DMS114 treated with DMSO at 0.1 percent for 48 hours (cell line): ENCODE results near the gene MS4A6A.
"Not testable (repeated sequence)": the region's sequence is repeated elsewhere in the genome, so short reads cannot be mapped to it uniquely, and the experiment has no call there.

ENCODE experiments used
- DNase-seq: peaks from one replicate; lab custom pipeline; 2025; ENCODE audit not compliant: unreplicated experiment; lab: John Stamatoyannopoulos, UW

MS4A6A gene

DNA sequence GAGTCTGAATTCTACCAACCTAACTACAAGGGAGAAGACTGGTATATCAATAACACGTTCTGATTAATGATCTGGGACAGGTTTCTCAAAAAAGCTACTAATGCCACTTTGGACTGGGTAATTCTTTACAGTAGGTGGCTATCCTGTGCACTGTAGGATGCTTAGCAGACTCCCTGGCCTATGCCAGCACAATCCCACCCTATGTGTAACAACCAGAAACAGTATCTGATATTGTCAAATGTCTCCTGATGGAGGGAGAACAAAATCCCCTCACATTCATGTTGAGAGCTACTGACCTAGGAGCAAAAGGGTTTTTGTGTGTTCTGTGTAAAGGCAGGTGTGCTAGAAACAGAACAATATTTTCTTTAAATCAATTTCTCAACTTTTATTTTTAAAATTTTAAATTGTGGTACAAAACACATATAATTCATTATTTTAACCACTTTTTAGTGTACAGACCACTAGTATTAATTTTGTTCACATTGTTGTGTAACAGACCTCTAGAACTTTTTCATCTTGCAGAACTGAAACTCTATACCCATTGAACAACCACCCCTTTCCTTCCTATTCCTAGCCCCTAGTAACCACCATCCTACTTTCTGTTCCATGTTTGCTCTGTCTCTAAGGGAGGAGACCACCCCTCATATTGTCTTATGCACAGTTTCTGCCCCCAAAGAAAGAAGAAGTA lies 2.1 kb upstream of the MS4A6A start:
- no peak for DNase-seq

GRCh38 chr11:60183591-60184205 lies 815 bp upstream of the MS4A6A start:
- DNase-seq: no peak

GRCh38 chr11:60175860-60176275 lies 7.0 kb downstream of the MS4A6A start:
- no peak for DNase-seq

- no peak for DNase-seq
Measured at GRCh38 chr11:60172011-60172410, 10.9 kb downstream of the MS4A6A start.

DNA sequence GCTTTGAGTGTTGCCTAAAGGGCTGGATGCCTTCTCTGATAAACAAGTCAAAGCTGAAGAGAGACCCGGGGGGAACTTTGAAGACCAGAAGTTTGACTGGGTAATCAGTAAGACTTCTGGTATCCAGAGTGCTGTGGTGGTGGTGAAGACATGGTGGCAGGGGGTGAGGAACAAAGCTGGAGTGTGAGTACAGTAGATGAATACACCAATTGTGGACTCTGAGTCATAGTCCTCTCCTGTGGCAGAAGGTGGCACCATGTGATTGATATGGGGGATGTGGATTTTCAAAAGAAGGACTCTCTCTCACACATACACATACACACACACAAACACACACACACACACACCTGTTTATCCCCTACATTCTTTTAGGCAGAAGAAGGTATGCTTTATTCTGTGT lies 12.3 kb downstream of the MS4A6A start:
- no peak for DNase-seq

GRCh38 chr11:60169264-60169915 lies 13.5 kb downstream of the MS4A6A start:
- no peak for DNase-seq

GRCh38 chr11:60168306-60168705 lies 14.6 kb downstream of the MS4A6A start:
- no peak for DNase-seq

DNA sequence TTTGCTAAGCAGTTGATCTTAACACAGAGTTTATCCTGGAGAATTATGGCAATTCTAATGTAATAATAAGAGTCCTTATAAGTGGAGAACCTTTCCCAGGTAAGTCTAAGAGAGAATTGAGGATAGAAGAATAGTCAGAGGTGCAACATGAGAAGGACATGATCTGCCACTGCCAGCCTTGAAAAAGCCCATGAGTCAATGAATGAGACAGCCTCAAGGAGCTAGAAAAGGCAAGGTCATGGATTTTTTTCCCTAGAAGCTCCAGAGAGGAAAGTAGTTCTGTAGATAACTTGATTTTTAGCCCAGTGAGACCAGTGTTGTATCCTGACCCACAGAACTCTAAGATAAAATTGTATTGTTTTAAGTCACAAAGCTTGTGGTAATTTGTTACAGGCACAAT lies 16.9 kb downstream of the MS4A6A start:
- no peak for DNase-seq

DNA sequence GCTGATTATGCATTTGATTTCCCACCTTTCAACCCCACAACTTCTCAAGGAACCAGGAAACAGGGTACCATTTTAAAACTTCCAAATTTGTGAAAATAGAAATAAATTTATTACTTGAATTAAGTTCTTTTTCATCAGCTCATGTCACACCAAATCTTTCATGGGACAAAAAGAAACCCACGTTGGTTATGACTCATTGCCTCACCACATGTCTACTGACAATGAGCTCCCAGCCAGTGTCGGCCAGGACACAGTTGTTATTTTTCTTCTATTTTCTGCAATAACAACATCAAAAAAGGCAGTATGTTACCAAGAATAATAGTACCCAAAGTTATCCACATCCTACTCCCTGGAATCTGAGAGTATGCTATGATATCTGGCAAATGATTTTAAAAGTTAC lies 17.3 kb downstream of the MS4A6A start:
- DNase-seq: no peak

GRCh38 chr11:60164550-60165075 lies 18.3 kb downstream of the MS4A6A start:
- no peak for DNase-seq

DNA sequence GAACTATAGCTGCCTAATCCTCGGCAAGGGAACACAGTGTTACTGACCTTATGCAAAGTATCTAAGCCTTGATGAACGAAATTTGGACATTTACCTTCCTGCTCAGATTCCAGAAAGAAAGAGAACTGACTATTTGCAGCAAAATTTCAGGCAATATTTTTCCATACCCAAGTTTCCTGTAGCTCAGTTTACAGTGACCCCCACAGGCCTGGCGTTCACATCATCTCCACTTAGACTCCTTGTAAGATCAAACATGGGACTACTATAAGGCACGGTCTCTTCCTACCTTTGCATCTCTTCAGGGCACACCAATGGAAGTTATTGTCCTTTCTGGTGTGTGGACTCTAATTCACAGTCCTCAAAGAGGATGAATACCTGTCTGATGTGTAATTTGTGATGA lies 21.1 kb downstream of the MS4A6A start:
- no peak for DNase-seq

DNA sequence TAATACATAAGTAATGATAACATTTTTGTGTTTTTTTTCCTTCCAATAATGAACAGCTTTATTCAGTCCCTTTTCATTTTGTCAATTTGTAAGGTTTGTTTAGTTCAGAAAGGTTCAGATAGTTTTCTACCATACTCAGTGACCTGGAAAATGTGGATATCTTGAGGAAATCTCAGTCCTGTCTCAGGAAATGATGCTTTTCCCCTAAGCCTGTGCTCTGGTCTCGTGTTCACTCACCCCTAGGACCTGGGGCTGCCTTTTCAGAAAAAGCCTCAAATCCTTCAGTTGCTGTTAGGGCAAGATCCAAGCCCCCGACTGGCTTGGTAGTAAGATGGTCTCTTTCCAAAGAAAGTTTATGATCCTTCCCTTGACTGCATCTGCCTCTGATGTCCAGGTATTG lies 21.8 kb downstream of the MS4A6A start:
- no peak for DNase-seq

GRCh38 chr11:60159868-60160267 lies 23.0 kb downstream of the MS4A6A start:
- no peak for DNase-seq

DNA sequence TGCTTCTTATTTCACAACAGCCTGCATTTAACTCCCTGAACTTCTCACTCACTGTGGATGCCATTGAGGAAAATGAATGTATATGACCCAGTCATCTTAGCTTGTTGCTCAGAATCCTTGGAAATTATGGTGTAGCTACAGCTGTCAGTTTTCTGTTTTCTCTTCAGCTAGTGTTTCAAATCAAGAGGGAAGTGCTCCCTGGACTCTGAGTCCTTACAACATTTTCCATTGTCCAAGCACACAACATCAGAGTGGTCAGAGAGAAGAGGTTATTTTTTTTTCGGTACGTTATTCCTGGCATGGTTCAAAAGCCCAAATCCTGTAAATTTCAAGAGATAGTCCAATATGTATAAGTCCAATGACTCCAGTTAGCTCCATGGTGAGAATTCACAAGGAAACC lies 23.6 kb downstream of the MS4A6A start:
- DNase-seq: no peak

DNA sequence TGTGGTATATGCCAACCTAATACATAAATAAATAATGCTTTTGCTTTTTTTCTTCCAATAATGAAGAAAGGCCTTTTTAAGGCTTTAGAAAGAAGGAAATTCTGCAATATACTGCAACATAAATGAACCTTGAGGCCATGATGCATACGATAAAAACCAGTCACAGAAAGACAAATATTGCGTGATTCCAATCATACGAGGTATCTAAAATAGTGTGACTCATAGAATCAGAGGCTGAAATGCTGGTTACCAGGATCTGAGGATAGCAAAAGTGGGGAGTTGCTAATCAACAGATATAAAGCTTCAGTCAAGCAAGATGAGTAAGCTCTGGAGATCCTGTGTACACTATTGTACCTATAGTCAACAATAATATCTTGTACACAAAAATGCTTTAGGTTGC lies 24.2 kb downstream of the MS4A6A start:
- DNase-seq: no peak

- no peak for DNase-seq
Measured at GRCh38 chr11:60155931-60156330, 27.0 kb downstream of the MS4A6A start.

DNA sequence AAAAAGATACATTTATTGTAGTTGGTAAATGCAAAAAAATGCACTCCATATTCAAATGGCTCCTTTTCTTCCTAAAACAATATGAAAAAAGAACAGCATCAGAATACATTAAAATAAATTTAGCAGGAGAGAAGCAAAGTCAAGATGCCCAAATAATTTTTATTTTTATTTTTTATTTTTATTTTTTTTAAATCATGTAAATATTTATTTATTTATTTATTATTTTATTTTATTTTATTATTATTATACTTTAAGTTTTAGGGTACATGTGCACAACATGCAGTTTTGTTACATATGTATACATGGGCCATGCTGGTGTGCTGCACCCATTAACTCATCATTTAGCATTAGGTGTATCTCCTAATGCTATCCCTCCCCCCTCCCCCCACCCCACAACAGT lies 30.2 kb downstream of the MS4A6A start:
- DNase-seq: not testable (repeated sequence)

- no peak for DNase-seq
Measured at GRCh38 chr11:60150279-60150678, 32.6 kb downstream of the MS4A6A start.

GRCh38 chr11:60145677-60146076 lies 37.2 kb downstream of the MS4A6A start:
- DNase-seq: no peak

- no peak for DNase-seq
Measured at GRCh38 chr11:60143768-60144167, 39.1 kb downstream of the MS4A6A start.

DNA sequence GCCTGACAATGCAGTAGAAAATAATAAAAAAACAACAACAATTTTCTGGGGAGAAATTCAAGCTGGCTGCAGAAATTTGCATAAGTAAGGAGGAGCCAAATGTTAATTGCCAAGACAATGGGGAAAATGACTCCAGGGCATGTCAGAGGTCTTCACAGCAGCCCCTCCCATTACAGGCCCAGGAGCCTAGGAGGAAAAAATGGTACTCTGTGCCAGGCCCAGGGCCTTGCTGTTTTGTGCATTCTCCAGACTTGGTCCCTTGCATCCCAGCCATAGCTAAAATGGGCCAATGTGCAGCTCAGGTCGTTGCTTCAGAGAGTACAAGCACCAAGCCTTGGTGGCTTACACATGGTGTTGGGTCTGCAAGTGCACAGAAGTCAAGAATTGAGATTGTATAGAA lies 49.0 kb downstream of the MS4A6A start:
- no peak for DNase-seq

DNA sequence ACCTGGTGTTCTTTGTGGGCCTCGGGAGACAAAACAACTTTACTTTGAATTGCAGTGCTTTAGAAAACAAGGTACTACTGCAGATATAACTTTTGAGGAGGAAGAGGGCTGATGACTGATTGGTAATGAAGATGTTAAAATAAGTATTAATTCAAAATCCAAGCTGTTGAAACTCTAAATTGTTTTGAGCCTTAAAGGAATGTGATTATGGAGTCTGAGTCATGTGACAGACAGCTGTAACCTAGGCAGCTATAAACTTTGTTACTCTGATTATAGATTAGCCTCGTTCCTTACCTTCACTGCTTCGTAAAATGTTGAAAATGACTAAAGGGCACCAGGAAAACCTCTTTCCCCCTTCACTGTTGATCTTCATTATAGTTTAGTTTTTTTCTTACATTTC lies 51.0 kb downstream of the MS4A6A start:
- no peak for DNase-seq
